ENCODE results near the gene OSBPL7.

Gene OSBPL7

GRCh38 chr17:47821424-47822391 is at the start of gene OSBPL7:
OSBPL7 (minus strand) TSS chr17:47821794; CDS start chr17:47820278, 1,516 bp downstream.
- peak; percentile 64 for DNase-seq (ENCODE audit: low read depth)

GRCh38 chr17:47871048-47871447 is 49.5 kb upstream of the OSBPL7 start:
- no peak for DNase-seq (ENCODE audit: low read depth)

- DNase-seq (ENCODE audit: low read depth): no peak
Measured at GRCh38 chr17:47870056-47870455, 48.5 kb upstream of the OSBPL7 start.

DNA sequence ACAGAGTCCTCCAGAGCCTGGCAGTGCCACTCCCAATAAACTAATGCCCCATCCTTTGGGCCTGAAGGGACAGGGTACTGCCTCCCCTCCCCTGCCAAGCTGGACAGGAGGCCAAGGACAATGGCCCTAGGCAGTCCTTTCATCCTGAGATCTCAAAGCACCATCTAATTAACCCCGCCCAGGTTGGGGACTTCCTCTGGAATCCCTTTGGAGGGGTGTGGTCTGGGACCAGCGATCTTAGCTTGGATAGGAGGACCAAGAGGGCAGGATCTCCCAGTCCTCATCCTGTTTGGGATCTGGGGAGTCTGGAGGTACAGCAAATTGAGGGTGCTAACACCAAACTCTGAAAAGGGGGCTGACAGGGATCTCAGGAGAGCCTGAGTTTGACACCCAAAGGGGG is 47.5 kb upstream of the OSBPL7 start:
- no peak for DNase-seq (ENCODE audit: low read depth)

DNA sequence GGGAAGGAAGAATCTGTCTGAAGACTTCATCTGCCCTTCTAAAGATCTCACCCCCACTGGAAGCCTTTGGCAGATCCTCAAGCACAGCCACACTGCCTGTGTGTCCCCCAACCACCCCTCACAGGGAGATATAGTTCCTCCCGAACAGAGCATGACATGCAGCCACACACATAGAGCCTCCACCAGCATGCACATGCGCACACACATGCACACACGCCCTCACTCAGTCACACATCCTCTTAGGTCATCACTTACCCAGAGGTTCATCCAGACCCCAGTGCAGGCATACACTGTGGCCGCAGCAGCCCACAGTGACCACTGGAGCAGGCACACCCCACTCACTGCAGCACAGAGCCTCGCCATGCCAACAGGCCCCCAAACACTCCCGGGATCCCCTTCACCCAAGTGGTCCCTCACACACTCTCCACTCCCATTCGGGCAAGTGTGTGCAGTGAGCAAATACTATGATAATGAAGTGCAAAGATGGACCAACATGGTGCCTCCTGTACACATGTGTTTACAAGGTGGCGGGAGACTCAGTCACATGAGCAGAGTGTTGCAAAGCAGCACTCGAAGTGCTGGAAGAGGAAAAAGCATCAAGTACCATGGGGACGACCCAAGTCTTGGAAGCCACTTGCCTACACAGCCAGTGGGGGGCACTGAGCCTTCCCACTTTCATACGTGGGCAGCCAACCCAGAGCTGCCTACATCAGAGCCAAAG is 46.4 kb upstream of the OSBPL7 start:
- no peak for DNase-seq (ENCODE audit: low read depth)

DNA sequence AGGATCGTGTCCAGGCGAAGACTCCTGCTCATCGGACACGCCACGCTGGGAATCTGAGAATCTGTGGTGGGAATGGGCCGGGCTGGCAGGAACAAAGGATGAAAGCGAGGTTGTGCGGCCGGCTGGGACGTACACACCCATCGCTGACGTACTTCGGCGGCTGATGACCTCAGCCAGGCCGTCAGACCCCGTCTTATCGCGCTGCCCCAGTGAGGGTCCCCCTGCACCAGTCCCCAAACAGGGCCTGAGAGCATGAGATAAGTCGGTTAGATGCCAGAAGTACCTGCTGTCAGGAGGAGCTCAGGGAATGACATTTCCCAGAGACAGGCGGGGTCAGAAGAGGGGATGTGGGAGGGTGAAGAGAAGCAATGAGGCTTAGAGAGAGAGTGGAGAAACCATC is 45.3 kb upstream of the OSBPL7 start:
- no peak for DNase-seq (ENCODE audit: low read depth)

- DNase-seq (ENCODE audit: low read depth): no peak
Measured at GRCh38 chr17:47864791-47865216, 43.2 kb upstream of the OSBPL7 start.

DNA sequence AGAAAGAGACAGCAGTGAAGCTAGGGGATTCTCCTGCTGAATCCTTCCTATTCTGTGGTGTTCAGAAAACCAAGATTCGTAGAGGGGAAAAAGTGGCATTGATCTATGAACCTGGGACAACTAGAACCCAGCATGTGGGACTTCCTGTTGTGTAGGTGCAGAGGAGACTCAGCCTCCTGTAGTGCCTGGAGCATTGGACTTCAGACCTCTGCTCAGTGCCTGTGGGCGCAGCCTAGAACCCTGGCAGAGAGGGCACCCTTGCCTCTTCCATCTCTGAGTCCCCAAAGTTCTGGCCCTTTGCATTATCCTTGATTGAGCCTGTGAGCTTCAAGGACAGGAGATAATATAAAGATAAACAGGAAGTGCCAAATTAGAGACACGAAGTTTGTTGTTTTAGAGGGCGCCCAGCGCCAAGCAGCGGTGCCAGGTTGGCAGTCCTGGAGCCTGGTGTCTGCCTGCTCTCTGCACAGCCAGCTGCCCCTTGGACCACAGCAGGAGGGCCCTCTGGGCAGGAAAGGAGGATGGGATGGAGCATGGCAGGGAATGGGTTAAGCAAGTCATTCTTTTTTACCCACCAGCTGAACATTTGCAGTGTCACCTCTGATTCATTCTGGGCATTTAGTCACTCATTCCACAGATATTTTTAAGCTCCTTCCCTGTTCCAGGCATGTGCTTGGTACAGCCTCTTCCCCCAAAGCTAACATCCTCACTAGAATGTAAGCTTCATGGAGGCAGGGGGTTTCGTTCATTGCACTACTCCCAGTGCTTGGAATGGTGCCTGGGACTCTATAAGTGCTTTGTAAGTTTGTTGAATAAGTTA is 41.2 kb upstream of the OSBPL7 start:
- DNase-seq (ENCODE audit: low read depth): no peak

GRCh38 chr17:47860386-47860785 is 38.8 kb upstream of the OSBPL7 start:
- no peak for DNase-seq (ENCODE audit: low read depth)

GRCh38 chr17:47857551-47858455 is 36.2 kb upstream of the OSBPL7 start:
- DNase-seq (ENCODE audit: low read depth): no peak

DNA sequence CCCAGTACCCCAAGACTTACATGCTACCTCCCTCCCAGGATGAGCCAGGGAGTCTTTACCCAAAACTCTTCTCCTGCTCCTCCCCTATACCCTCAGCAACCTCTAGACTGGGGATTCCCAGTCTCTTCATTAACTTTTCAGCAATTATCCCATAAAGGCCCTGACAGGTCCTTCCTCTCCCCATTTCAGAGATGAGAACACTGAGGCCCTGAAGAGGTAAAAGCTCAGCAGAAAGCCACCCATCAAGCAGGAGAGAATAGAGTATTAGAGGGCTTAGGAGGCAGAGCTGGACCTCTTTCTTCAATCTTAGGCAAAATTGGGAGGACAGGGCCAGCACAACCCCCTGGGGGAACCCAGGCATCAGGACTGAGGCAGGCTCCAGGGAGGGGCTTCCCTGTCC is 35.2 kb upstream of the OSBPL7 start:
- DNase-seq (ENCODE audit: low read depth): no peak

GRCh38 chr17:47855737-47856136 is 34.1 kb upstream of the OSBPL7 start:
- DNase-seq (ENCODE audit: low read depth): no peak

GRCh38 chr17:47853616-47854015 is 32.0 kb upstream of the OSBPL7 start:
- DNase-seq (ENCODE audit: low read depth): no peak

DNA sequence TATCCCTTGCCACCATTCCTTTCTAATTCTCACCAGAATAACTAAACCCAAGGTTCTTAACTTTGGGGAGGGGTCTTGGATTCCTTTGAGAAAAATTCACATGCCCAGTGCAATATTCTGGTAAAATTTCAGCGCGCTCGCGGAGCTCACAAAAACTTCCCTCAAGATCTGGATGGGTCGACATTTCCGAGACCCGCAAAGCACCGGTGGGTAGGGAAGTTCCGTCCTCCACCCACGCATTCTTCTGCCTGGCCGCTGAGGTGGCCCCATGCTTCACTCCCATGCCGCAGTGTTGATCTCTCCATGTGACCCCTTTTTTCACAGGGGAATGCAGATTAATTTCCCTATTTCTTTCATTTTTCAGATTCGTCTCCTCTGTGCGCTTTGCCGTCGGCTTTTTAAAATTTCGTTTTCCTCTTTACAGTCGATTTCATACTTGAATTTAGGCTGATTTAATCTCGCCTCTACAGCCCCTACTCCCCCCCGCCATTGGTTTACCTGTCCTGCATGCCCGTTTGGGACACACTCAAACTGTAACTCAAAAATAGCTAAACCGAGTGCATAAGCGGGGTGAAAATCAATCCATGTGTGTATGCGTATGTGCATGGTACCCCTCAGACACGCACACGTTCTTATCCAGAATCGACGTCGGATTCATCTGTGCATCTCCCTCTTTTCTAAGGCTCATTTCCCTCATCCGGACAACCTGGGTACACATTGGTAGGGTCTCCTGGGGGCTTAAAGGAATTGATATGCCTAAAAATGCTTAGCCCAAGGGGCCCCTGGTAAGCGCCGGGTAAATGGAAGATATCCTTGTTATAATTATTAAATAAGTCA is 30.7 kb upstream of the OSBPL7 start:
- no peak for DNase-seq (ENCODE audit: low read depth)

DNA sequence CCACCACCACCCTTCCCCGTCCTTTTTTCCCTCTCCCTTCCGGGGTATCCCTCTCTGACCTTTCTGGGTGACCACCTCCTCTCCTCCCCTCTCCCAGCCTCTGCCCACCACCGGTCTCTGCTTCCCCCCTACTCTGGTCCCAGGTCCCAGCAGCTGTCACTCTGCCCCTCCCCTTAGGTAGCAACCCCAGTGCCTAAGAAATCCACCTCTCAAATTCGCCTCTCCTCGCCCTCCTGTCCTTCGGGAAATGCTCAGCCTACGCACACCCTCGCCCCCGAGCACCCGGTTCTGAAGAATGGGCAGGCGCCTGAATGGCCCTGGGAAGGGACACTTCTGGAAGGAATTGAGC is 30.1 kb upstream of the OSBPL7 start:
- no peak for DNase-seq (ENCODE audit: low read depth)

DNA sequence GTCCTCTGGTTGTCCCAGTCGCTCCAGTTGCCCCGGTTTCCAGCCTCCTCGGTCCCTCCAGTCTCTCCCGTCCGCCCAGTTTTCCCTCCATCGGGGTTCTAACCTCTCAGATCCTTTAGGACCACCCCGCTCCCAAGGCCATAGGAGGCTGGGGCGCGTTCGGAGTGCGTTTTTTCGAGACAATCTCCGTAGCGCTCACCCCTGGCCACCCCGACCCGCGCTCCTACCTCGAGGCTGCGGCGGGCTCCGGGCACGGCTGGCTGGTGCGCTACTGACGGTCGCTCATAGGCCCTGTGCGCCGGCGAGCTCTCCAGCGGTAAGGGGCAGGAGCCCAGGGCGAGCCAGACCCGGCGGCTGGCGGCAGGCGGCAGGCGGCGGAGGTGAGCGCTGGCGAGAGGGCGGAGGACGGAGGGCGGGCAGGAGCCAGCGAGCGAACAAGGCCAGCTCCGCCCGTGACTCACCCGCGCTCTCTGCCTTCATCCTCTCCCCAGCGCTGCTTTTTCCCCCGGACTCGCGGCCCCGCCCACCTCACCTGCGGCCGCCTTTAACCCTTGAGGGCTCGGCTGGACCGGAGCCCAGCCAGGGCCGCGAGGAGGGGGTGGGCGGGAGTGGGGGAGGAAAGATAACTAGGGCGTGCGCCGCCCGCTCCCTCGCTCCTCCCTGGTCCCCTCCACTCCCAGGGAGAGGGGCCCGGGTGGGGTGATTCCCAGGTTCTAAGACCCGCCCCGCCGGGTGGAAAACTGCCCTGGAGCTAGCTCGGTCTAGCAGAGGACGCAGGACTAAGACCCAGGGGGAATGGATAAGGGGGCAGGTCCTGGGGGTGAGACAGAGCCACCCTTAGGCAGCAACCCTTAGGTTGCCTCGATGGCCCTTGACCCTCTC is 29.3 kb upstream of the OSBPL7 start, which contains the start of gene SP6:
Gene SP6 (minus strand): TSS at position 472 of the 882 bp plus-strand sequence. CDS start 2,734 bp downstream, outside the sequence.
- DNase-seq (ENCODE audit: low read depth): peak; percentile 55

DNA sequence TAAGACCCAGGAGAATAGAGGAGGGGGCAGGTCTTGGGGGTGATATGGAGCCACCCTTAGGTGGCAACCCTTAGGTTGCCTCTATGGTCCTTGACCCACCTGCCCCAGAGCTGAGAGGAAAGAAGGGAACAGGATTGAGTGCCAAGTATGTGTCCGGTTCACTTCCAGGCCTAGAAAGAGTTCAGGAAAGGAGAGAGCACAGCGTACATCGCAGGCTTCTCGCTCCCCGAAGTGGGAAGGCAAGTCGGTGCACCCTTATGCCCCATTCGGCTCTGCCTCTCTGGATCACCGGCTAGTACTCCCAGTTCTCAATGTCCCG is 28.7 kb upstream of the OSBPL7 start:
- DNase-seq (ENCODE audit: low read depth): no peak

DNA sequence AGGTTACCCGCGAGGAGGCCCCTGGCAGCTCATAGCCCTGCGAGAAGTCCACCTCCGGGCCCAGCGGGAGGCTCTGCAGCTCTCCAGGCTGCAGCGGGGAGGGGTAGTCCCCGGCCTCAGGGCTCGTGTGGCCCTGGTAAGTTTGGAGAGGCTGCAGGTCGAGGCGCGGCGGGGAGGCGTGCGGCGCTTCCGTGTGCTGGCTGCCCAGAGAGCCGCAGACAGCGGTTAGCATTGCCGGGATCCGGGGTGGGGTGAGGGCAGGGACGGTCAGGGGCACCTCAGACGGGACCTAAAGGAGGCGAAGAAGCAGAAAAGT is 26.6 kb upstream of the OSBPL7 start:
- no peak for DNase-seq (ENCODE audit: low read depth)

DNA sequence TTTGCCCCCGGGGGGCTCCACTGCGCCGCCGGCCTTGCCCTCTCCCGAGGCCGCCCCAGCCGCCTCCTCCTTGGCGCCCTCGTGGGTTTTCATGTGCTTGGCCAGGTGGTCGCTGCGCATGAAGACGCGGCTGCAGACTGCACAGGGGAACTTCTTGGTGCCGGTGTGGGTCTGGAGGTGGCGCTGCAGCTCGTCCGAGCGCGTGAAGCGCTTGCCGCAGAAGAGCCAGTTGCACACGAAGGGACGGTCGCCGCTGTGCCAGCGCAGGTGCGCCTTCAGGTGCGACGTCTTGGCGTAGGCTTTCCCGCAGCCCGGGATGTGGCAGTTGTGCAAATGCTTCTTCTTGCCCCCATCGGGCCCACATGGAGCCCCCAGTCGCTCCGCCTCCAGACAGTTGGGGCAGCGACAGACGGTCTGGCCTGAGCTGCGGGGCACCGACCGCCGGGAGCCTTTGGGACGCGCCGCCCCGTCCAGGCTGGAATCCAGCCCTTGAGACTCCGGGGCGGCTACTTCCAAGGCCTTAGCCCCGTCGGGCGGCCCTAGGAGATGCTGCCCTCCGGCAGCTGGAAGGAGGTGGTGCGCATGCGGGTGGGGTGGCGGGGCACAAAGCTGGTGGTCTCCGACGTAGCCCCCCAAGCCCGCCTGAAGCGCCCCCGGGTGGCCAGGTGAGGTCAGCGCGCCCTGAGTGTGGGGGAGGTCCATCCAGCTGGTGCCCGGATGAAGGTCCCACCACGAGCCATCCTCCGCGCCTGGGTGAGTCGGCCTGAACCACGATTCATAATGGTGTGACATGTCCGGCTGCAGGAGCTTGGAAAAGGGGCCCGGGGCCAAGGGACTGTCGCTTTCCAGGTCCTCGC is 26.0 kb upstream of the OSBPL7 start:
- no peak for DNase-seq (ENCODE audit: low read depth)

All from activated T-cell treated with anti-CD3 and anti-CD28 coated beads for 1 hour (primary cell).